Smooth muscle cell (in vitro differentiated cells): ENCODE data around the gene TMEM91. TPM values are rescaled to one million over a fixed set of nuclear protein-coding genes. Genes with fewer than 3 reads are reported as not detected.

ENCODE experiments used
- DNase-seq: peaks from one replicate; lab custom pipeline; 2025; ENCODE audit not compliant: unreplicated experiment; lab: John Stamatoyannopoulos, UW
- H2AFZ ChIP-seq: fragments of 200-600 bp; sonication (generic); 2 replicates; pipeline ENCODE4 v1.6.0; 2016; ENCODE audit warnings: antibody characterized with exemption, low read depth, mild to moderate bottlenecking
- H3F3A ChIP-seq: fragments of 200-600 bp; sonication (generic); 2 replicates; pipeline ENCODE4 v1.6.0; 2017; ENCODE audit warnings: antibody characterized with exemption, low read depth
- H3K27ac ChIP-seq: fragments of 200-600 bp; sonication (generic); 2 replicates; pipeline ENCODE4 v1.5.1; 2016; ENCODE audit warnings: low read depth, mild to moderate bottlenecking
- H3K27me3 ChIP-seq: fragments of 200-600 bp; sonication (generic); 2 replicates; pipeline ENCODE4 v1.6.1; 2016; ENCODE audit warnings: low read depth, mild to moderate bottlenecking
- H3K36me3 ChIP-seq: fragments of 200-600 bp; sonication (generic); 2 replicates; pipeline ENCODE4 v1.5.1; 2016; ENCODE audit warnings: low read depth
- H3K4me1 ChIP-seq: fragments of 200-600 bp; sonication (generic); 2 replicates; pipeline ENCODE4 v1.5.1; 2016; ENCODE audit warnings: low read depth
- H3K4me2 ChIP-seq: fragments of 200-600 bp; sonication (generic); 2 replicates; pipeline ENCODE4 v1.6.0; 2016; ENCODE audit warnings: mild to moderate bottlenecking
- H3K4me3 ChIP-seq: fragments of 200-600 bp; sonication (generic); 2 replicates; pipeline ENCODE4 v1.5.1; 2016; ENCODE audit warnings: mild to moderate bottlenecking
- H3K79me2 ChIP-seq: fragments of 200-600 bp; sonication (generic); 2 replicates; pipeline ENCODE4 v1.6.0; 2016; ENCODE audit warnings: low read depth, mild to moderate bottlenecking
- H3K9ac ChIP-seq: fragments of 200-600 bp; sonication (generic); 2 replicates; pipeline ENCODE4 v1.6.0; 2016; ENCODE audit warnings: low read depth
- H3K9me3 ChIP-seq: fragments of 200-600 bp; sonication (generic); replicated peaks from 2 replicates; pipeline ENCODE4 v1.5.1; 2016; ENCODE audit warnings: low read depth
- H4K20me1 ChIP-seq: fragments of 200-600 bp; sonication (generic); 2 replicates; pipeline ENCODE4 v1.6.0; 2016; ENCODE audit warnings: low read depth
- WGBS: methylation state at CpG from one replicate; pipeline ENCODE4 v1.1.7; 2016; ENCODE audit warnings: low lambda C conversion rate; 5-methylcytosine and 5-hydroxymethylcytosine counted together
- polyA plus RNA-seq: library from polyadenylated mRNA; unstranded; fragments of >200 nt; fragmentation: Nextera tagmentation; extraction: Ambion mirVana; gene quantifications from 2 replicates; pipeline ENCODE4 v1.2.1, GENCODE V29; 2016
- total RNA-seq: library from RNA; depleted of rRNA; stranded (reverse); fragments of >200 nt; gene quantifications from 2 replicates; pipeline ENCODE4 v1.2.3, GENCODE V29; 2014
- TF ChIP-seq, protein P1 (sequence below): fragments of 200-600 bp; sonication (generic); IDR thresholded peaks from 2 replicates; pipeline ENCODE4 v1.5.1; 2017; ENCODE audit warnings: borderline replicate concordance, mild to moderate bottlenecking, antibody characterized with exemption; ENCODE audit not compliant: insufficient read depth, poor library complexity, severe bottlenecking

The TMEM91 gene
- total and polyA plus RNA-seq, 2 experiments from 2014 or later = 11.0 to 24.3 TPM

DNA sequence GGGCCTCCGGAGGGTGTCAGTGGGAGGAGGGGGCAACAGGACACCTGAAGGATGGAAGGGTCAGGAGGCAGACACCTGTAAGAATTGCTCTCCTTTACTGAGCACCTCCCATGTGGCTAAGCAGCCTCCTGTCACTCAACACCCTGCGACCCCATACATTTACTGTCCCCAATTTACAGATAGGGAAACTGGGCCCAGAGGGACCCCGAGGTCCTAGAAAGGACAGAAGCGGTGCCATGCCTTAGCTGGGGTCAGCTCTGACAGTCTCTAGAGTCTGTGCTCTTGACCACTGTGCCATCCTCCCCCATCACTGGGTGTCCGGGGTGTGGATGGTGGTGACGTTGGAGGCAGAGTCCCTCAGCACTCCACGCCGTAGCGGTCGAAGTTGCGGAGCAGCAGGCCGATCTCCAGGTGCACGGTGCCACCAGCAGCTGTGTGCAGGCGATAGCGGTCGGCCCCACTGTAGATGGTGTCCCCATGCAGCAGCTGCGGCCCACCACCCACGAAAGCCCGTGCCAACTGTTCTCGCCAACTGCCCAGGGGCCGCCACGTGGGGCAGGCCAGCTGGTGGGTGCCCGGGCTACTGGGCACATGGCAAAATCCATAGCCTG, 21.9 kb upstream of the TMEM91 start:
- Histone ChIP-seq H3K4me2 (peak overlapping the region; percentile 94), H3K36me3 (no peaks in the 10 kb centered on the region), H3K9me3 (no peaks in the 10 kb centered on the region), H3K79me2 (peaks cover 46% of the 10 kb centered on the region), H2AFZ (no peak overlapping the region), H3K27ac (no peak overlapping the region), H3K4me1 (no peaks in the 10 kb centered on the region), H4K20me1 (peaks cover 36% of the 10 kb centered on the region), H3K27me3 (no peaks in the 10 kb centered on the region), H3K9ac (no peak overlapping the region), H3F3A (peaks cover 18% of the 10 kb centered on the region), H3K4me3 (peak overlapping the region; percentile 76)
- WGBS = 93% methylated on average over 23 of the region's 23 CpGs
- no peak for DNase-seq
- TF ChIP-seq, protein P1, sequence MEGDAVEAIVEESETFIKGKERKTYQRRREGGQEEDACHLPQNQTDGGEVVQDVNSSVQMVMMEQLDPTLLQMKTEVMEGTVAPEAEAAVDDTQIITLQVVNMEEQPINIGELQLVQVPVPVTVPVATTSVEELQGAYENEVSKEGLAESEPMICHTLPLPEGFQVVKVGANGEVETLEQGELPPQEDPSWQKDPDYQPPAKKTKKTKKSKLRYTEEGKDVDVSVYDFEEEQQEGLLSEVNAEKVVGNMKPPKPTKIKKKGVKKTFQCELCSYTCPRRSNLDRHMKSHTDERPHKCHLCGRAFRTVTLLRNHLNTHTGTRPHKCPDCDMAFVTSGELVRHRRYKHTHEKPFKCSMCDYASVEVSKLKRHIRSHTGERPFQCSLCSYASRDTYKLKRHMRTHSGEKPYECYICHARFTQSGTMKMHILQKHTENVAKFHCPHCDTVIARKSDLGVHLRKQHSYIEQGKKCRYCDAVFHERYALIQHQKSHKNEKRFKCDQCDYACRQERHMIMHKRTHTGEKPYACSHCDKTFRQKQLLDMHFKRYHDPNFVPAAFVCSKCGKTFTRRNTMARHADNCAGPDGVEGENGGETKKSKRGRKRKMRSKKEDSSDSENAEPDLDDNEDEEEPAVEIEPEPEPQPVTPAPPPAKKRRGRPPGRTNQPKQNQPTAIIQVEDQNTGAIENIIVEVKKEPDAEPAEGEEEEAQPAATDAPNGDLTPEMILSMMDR = no peak

DNA sequence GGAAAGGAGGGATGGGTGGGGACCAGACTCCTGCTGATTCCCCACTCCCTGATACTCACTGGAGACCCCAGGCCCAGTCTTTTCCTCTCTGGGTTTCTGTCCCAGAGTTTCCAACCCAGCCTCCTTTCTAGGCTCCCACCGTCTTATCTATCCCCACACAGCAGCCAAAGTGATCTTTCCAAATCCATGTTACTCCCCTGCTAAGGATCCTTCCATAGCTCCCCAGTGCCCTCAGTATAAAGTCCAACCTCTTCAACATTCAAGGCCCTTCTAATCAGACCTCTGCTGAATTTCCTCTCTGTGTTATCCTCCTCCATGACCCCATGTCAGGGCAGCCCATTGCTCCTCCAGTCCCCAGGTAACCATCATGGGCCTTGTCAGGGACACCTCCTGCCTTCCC, 21.3 kb upstream of the TMEM91 start:
- WGBS = 86% methylated on average over 1 of the region's 1 CpG
- Histone ChIP-seq H3K36me3 (no peaks in the 10 kb centered on the region), H3K4me1 (no peaks in the 10 kb centered on the region), H3K27ac (no peak overlapping the region), H3K9ac (no peak overlapping the region), H3K79me2 (peaks cover 42% of the 10 kb centered on the region), H3F3A (peaks cover 18% of the 10 kb centered on the region), H3K27me3 (no peaks in the 10 kb centered on the region), H3K4me3 (no peak overlapping the region), H3K4me2 (no peak overlapping the region), H3K9me3 (no peaks in the 10 kb centered on the region), H4K20me1 (peaks cover 30% of the 10 kb centered on the region), H2AFZ (no peak overlapping the region)
- no peak for DNase-seq
- TF ChIP-seq, protein P1 = no peak

DNA sequence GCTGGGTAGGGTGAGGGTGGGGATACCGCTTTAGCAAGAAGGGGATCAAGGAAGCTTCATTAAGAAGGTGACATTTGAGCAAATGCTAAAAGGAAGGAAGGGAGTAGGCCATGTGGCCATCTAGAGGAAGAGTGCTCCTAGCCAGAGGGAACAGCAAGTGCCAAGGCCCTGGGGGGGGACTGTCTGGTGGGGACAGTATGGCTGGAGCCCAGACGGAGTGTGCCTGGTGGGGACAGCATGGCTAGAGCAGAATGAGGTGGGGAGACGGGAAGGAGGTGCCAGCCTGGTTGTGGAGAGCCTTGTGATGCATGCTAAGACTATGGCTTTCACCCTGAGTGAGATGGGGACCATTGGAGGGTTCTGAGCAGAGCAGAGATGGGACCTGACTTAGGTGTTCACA, 20.5 kb upstream of the TMEM91 start:
- Histone ChIP-seq H3K4me2 (no peak overlapping the region), H3K9me3 (no peaks in the 10 kb centered on the region), H3F3A (peaks cover 18% of the 10 kb centered on the region), H4K20me1 (peaks cover 23% of the 10 kb centered on the region), H3K27me3 (no peaks in the 10 kb centered on the region), H2AFZ (no peak overlapping the region), H3K4me3 (no peak overlapping the region), H3K36me3 (no peaks in the 10 kb centered on the region), H3K4me1 (no peaks in the 10 kb centered on the region), H3K27ac (no peak overlapping the region), H3K9ac (no peak overlapping the region), H3K79me2 (peaks cover 34% of the 10 kb centered on the region)
- WGBS = 83% methylated on average over 3 of the region's 3 CpGs
- TF ChIP-seq, protein P1 = no peak
- DNase-seq = no peak

DNA sequence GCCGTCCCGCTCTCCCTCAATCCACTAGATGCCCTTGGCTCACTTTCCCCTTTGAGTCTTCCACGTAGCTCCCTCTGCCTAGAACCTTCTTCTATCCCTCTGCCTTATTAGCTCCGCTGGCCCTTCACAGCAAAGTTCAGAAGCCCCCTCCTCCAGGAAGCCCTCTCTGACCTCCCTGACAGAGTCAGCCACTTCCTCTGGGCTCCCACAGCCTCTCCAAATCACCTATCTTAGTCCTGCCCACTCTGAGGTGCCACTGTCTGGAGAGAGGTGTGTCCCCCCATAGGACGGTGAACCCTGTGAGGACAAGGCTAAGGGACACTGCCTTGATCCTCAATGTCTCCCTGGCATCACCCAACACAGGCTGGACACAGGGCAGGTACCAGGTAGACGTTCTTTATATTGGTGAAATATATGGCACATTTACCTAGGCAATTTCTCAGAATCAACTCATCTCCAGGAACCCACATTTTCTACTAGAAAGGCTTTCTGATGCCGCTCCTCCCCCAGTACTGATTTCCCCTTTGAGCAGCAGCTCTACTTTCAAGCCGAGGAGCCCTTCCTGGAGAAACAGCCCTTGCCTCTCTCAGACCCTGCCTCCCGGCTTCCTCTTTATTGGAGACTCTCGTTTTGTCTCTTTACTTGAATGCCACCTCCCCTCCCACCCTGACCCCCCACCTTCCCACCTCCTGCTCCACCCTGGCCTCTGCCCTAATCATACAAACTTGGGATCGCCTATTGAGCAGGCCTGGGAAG, 19.2 kb upstream of the TMEM91 start:
- Histone ChIP-seq H3K9ac (no peak overlapping the region), H3K27me3 (no peaks in the 10 kb centered on the region), H3K9me3 (no peaks in the 10 kb centered on the region), H3K79me2 (peaks cover 20% of the 10 kb centered on the region), H2AFZ (no peak overlapping the region), H3K4me1 (no peaks in the 10 kb centered on the region), H3F3A (peaks cover 18% of the 10 kb centered on the region), H3K27ac (no peak overlapping the region), H3K4me3 (no peak overlapping the region), H3K36me3 (no peaks in the 10 kb centered on the region), H4K20me1 (peaks cover 9% of the 10 kb centered on the region), H3K4me2 (no peak overlapping the region)
- 88% methylated on average over 11 of the region's 11 CpGs for WGBS
- DNase-seq = no peak
- TF ChIP-seq, protein P1 = no peak
